ENCODE measurements around the gene SULF2. TPM values are rescaled to one million over a fixed set of nuclear protein-coding genes. Genes with fewer than 3 reads are reported as not detected.

Gene SULF2
- total and polyA plus RNA-seq, 2 of the 13 experiments (the other 11 are each of a cell fraction or from before 2014, with no cell fraction given) = 7.2 to 50.9 TPM

DNA sequence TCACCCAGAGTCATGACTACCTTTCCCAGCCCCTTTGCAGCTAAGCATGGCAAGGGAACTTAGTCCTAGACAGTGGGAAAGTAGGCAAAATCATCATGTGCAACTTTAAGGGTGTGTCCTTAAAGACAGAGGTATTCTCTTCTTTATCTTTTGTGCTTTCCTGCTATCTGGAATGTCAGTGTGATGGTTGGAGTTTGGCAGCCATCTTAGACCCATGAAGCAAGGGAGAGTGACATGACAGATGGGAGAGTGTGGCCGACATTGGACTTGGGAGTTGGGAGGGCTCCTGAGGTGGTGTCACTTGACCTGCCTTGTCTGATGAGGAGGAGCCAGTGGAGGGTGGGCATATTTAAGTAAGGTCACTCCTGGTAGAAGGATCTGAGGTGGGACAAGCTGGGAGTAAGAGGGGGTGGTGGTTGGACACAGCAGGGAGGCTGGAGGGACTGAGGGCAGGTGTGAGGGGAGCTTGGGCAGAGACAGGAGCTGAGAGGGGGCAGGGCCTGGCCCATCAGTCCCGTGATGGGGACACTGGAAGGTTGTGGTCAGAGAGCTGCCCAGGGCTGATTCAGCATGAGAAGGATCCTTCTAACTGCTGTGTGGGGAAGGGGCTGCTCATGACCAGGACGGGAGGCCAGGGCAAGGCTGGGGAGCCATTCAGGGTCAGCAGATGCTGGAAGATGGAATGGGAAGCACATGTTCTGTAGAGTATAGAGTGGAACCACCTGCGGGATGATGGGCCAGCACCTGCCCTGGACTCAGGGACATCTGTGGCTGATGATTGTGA is 29.5 kb upstream of the SULF2 start:
- intact Hi-C loops (cut with micrococcal nuclease; ENCODE audit: unreplicated experiment) = no loop called here
- no peak for FAIRE-seq
- CTCF ChIA-PET (ENCODE audit: low intra/inter-chr PET ratio, low total read pairs) = no interaction called here

GRCh38 chr20:47810721-47811347 is 25.6 kb upstream of the SULF2 start:
- Histone ChIP-seq H3K27me3 (ENCODE audit: control insufficient read depth in 1 of 2, insufficient read depth in 2 of 2, low read length in 2 of 2) (peaks cover 21 to 50% of the 10 kb centered on the region in 2 experiments; a peak in 4 of 5 replicates), H4K20me1 (ENCODE audit: insufficient read depth, low read length) (no peaks in the 10 kb centered on the region), H3K36me3 (replicated peaks in 1 of 2; ENCODE audit: control insufficient read depth in 1 of 2, insufficient read depth in 2 of 2, low read length in 2 of 2) (no peaks in the 10 kb centered on the region), H3K27ac (ENCODE audit: extremely low read length, insufficient read depth, low read length) (no peak overlapping the region), H2AFZ (ENCODE audit: low read length) (no peak overlapping the region), H3K79me2 (ENCODE audit: insufficient read depth, low read length) (no peaks in the 10 kb centered on the region), H3K9ac (ENCODE audit: insufficient read depth, low read depth, low read length) (no peak overlapping the region), H3K4me3 (replicated peaks in 1 of 3; ENCODE audit: insufficient read depth in 1 of 3, low read depth in 2 of 3, low read length in 3 of 3) (no peak overlapping the region), H3K4me2 (ENCODE audit: low read depth, low read length) (no peak overlapping the region), H3K9me3 (ENCODE audit: low read length) (no peaks in the 10 kb centered on the region), H3K4me1 (ENCODE audit: insufficient read depth, low read length) (no peaks in the 10 kb centered on the region)
- no peak for DNase-seq (ENCODE audit: low spot score)
- CTCF ChIA-PET (ENCODE audit: low intra/inter-chr PET ratio, low total read pairs) = no interaction called here
- ATAC-seq = no peak
- 34% methylated on average over 15 of the region's 18 CpGs for WGBS (ENCODE audit: low lambda C conversion rate)
- no TSS peak for BruUV-seq (replicated peaks)
- in situ Hi-C loops (cut with HindIII; ENCODE audit: extremely low pct_ligation_motif_present, low pct_unique_long_range_greater_than_20kb) (no loop called here), intact Hi-C loops (cut with micrococcal nuclease; ENCODE audit: unreplicated experiment) (no loop called here)
- POLR2A ChIA-PET = no interaction called here
- FAIRE-seq = no peak
- TF ChIP-seq HNF4A (CRISPR knock-in tag; IDR thresholded peaks at IDR 0.05) = no peak
- no peak for TF ChIP-seq ZBTB25 (CRISPR knock-in tag; IDR thresholded peaks at IDR 0.05)
- no peak for TF ChIP-seq ZNF747 (CRISPR knock-in tag; IDR thresholded peaks at IDR 0.05; ENCODE audit: borderline replicate concordance)
- TF ChIP-seq PRMT3 (CRISPR knock-in tag; IDR thresholded peaks at IDR 0.05; ENCODE audit: borderline replicate concordance, low read depth) = no peak
- TF ChIP-seq, protein P1, sequence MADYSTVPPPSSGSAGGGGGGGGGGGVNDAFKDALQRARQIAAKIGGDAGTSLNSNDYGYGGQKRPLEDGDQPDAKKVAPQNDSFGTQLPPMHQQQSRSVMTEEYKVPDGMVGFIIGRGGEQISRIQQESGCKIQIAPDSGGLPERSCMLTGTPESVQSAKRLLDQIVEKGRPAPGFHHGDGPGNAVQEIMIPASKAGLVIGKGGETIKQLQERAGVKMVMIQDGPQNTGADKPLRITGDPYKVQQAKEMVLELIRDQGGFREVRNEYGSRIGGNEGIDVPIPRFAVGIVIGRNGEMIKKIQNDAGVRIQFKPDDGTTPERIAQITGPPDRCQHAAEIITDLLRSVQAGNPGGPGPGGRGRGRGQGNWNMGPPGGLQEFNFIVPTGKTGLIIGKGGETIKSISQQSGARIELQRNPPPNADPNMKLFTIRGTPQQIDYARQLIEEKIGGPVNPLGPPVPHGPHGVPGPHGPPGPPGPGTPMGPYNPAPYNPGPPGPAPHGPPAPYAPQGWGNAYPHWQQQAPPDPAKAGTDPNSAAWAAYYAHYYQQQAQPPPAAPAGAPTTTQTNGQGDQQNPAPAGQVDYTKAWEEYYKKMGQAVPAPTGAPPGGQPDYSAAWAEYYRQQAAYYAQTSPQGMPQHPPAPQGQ (CRISPR knock-in tag; IDR thresholded peaks at IDR 0.05; ENCODE audit: borderline replicate concordance) = no peak
- no peak for TF ChIP-seq POLR2AphosphoS2 (IDR thresholded peaks at IDR 0.05; ENCODE audit: low read depth, low read length)
- no peak for TF ChIP-seq FOXC1 (CRISPR knock-in tag; IDR thresholded peaks at IDR 0.05; ENCODE audit: borderline replicate concordance)
- no peak for TF ChIP-seq ZFP36 (IDR thresholded peaks at IDR 0.05; ENCODE audit: borderline replicate concordance, low read depth, low read length, partially characterized antibody)
- TF ChIP-seq ZSCAN21 (CRISPR knock-in tag; IDR thresholded peaks at IDR 0.05; ENCODE audit: borderline replicate concordance) = no peak
- no peak for TF ChIP-seq U2AF1 (optimal IDR thresholded peaks at IDR 0.05; ENCODE audit: low read depth, low read length)
- TF ChIP-seq DPF2 (CRISPR knock-in tag; IDR thresholded peaks at IDR 0.05; ENCODE audit: borderline replicate concordance, low read depth) = no peak

More for the DNA sequence above, 29.5 kb upstream of the SULF2 start:
- POLR2A ChIA-PET = no interaction called here
- Histone ChIP-seq H3K4me2 (ENCODE audit: low read depth, low read length) (no peak overlapping the region), H3K27me3 (ENCODE audit: control insufficient read depth in 1 of 2, insufficient read depth in 2 of 2, low read length in 2 of 2) (peaks cover 7 to 56% of the 10 kb centered on the region in 2 experiments; a peak in 3 of 5 replicates), H3K9me3 (ENCODE audit: low read length) (no peaks in the 10 kb centered on the region), H3K4me1 (ENCODE audit: insufficient read depth, low read length) (no peaks in the 10 kb centered on the region), H3K79me2 (ENCODE audit: insufficient read depth, low read length) (no peaks in the 10 kb centered on the region), H3K4me3 (replicated peaks in 1 of 3; ENCODE audit: insufficient read depth in 1 of 3, low read depth in 2 of 3, low read length in 3 of 3) (no peak overlapping the region), H4K20me1 (ENCODE audit: insufficient read depth, low read length) (no peaks in the 10 kb centered on the region), H2AFZ (ENCODE audit: low read length) (no peak overlapping the region), H3K9ac (ENCODE audit: insufficient read depth, low read depth, low read length) (no peak overlapping the region), H3K36me3 (replicated peaks in 1 of 2; ENCODE audit: control insufficient read depth in 1 of 2, insufficient read depth in 2 of 2, low read length in 2 of 2) (no peaks in the 10 kb centered on the region), H3K27ac (ENCODE audit: extremely low read length, insufficient read depth, low read length) (no peak overlapping the region)
- TF ChIP-seq, protein P2, sequence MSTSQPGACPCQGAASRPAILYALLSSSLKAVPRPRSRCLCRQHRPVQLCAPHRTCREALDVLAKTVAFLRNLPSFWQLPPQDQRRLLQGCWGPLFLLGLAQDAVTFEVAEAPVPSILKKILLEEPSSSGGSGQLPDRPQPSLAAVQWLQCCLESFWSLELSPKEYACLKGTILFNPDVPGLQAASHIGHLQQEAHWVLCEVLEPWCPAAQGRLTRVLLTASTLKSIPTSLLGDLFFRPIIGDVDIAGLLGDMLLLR (CRISPR knock-in tag; IDR thresholded peaks at IDR 0.05) = no peak
- TF ChIP-seq NFATC3 (CRISPR knock-in tag; IDR thresholded peaks at IDR 0.05) = no peak
- 0 out of 2 replicates have a peak, but pooled peaks have one; percentile 34 for TF ChIP-seq ATAD3A (CRISPR knock-in tag; IDR thresholded peaks at IDR 0.05)
- TF ChIP-seq HNRNPUL1 (IDR thresholded peaks at IDR 0.05; ENCODE audit: low read depth, low read length) = no peak
- ATAC-seq (no peak; the same call in 2 of the 3 replicates), DNase-seq (ENCODE audit: low spot score) (no peak)
- in situ Hi-C loops (cut with HindIII; ENCODE audit: extremely low pct_ligation_motif_present, low pct_unique_long_range_greater_than_20kb) = no loop called here
- BruUV-seq (replicated peaks) = no TSS peak
- under 1% methylated on average over 4 of the region's 4 CpGs for WGBS (ENCODE audit: low lambda C conversion rate)

Measured in HepG2 (cell line).